Stimulated activated CD8-positive, alpha-beta memory T cell treated with anti-CD3 and anti-CD28 coated beads, Interleukin-15, amount 100 ng/mL, for 24 hours (primary cell): ENCODE data around the gene S100B.

Experiments used
- DNase-seq: peaks from one replicate; pipeline ENCODE4 v3.0.0-alpha.2; 2020; ENCODE audit warnings: low read depth

The S100B gene

GRCh38 chr21:46560568-46561444 is 44.1 kb downstream of the S100B start:
- DNase-seq: no peak

GRCh38 chr21:46559291-46559983 is 45.4 kb downstream of the S100B start:
- peak; percentile 40 for DNase-seq

GRCh38 chr21:46557919-46558392 is 46.9 kb downstream of the S100B start:
- DNase-seq: no peak

- no peak for DNase-seq
Observed at GRCh38 chr21:46557469-46557868, 47.4 kb downstream of the S100B start.

- DNase-seq: no peak
Observed at GRCh38 chr21:46556802-46557201, 48.1 kb downstream of the S100B start.

- no peak for DNase-seq
Observed at GRCh38 chr21:46555678-46556077, 49.2 kb downstream of the S100B start.

GRCh38 chr21:46555225-46555617 is 49.7 kb downstream of the S100B start:
- DNase-seq: no peak

- DNase-seq: no peak
Observed at GRCh38 chr21:46554431-46555224, 50.3 kb downstream of the S100B start.

GRCh38 chr21:46553993-46554392 is 50.9 kb downstream of the S100B start:
- DNase-seq: no peak

GRCh38 chr21:46552865-46553379 is 52.0 kb downstream of the S100B start:
- no peak for DNase-seq

- DNase-seq: no peak
Observed at GRCh38 chr21:46552274-46552673, 52.6 kb downstream of the S100B start.

- DNase-seq: no peak
Observed at GRCh38 chr21:46551636-46552241, 53.1 kb downstream of the S100B start.

- DNase-seq: no peak
Observed at GRCh38 chr21:46550116-46550941, 54.6 kb downstream of the S100B start.

GRCh38 chr21:46549650-46550049 is 55.2 kb downstream of the S100B start:
- no peak for DNase-seq
